ENCODE measurements around the gene HAND1.

GRCh38 chr5:154451957-154452356 lies 26.1 kb downstream of the HAND1 start:
- no peak for TF ChIP-seq NFYB (IDR thresholded peaks at IDR 0.05; ENCODE audit: extremely low read depth, insufficient read length)
- TF ChIP-seq KDM4B (IDR thresholded peaks at IDR 0.05; ENCODE audit: borderline replicate concordance in 2 of 2, low read depth in 1 of 2), result no peak
- no peak for TF ChIP-seq POLR3A (IDR thresholded peaks at IDR 0.05; ENCODE audit: borderline replicate concordance, extremely low read depth, insufficient read depth, insufficient read length)
- TF ChIP-seq CTCF (IDR thresholded peaks at IDR 0.05 in 2 of 3, conservative IDR thresholded peaks at IDR 0.05 in 1 of 3; ENCODE audit: insufficient read depth in 2 of 3, low read depth in 1 of 3, low read length in 3 of 3), result no peak
- TF ChIP-seq RREB1 (CRISPR knock-in tag; IDR thresholded peaks at IDR 0.05), result no peak
- TF ChIP-seq ZBTB1 (CRISPR knock-in tag; IDR thresholded peaks at IDR 0.05; ENCODE audit: borderline replicate concordance, low read depth), result no peak
- TF ChIP-seq EP300 (IDR thresholded peaks at IDR 0.05; ENCODE audit: low read length), result no peak
- TF ChIP-seq POLR2A (conservative IDR thresholded peaks at IDR 0.05), result no peak
